Smooth muscle cell (in vitro differentiated cells): Measurements from ENCODE around the gene DDIT3. TPM values are rescaled to one million over a fixed set of nuclear protein-coding genes. Genes with fewer than 3 reads are reported as not detected.

Experiments used
- DNase-seq: peaks from one replicate; lab custom pipeline; 2025; ENCODE audit not compliant: unreplicated experiment; lab: John Stamatoyannopoulos, UW
- H2AFZ ChIP-seq: fragments of 200-600 bp; sonication (generic); 2 replicates; pipeline ENCODE4 v1.6.0; 2016; ENCODE audit warnings: antibody characterized with exemption, low read depth, mild to moderate bottlenecking
- H3F3A ChIP-seq: fragments of 200-600 bp; sonication (generic); 2 replicates; pipeline ENCODE4 v1.6.0; 2017; ENCODE audit warnings: antibody characterized with exemption, low read depth
- H3K27ac ChIP-seq: fragments of 200-600 bp; sonication (generic); 2 replicates; pipeline ENCODE4 v1.5.1; 2016; ENCODE audit warnings: low read depth, mild to moderate bottlenecking
- H3K27me3 ChIP-seq: fragments of 200-600 bp; sonication (generic); 2 replicates; pipeline ENCODE4 v1.6.1; 2016; ENCODE audit warnings: low read depth, mild to moderate bottlenecking
- H3K36me3 ChIP-seq: fragments of 200-600 bp; sonication (generic); 2 replicates; pipeline ENCODE4 v1.5.1; 2016; ENCODE audit warnings: low read depth
- H3K4me1 ChIP-seq: fragments of 200-600 bp; sonication (generic); 2 replicates; pipeline ENCODE4 v1.5.1; 2016; ENCODE audit warnings: low read depth
- H3K4me2 ChIP-seq: fragments of 200-600 bp; sonication (generic); 2 replicates; pipeline ENCODE4 v1.6.0; 2016; ENCODE audit warnings: mild to moderate bottlenecking
- H3K4me3 ChIP-seq: fragments of 200-600 bp; sonication (generic); 2 replicates; pipeline ENCODE4 v1.5.1; 2016; ENCODE audit warnings: mild to moderate bottlenecking
- H3K79me2 ChIP-seq: fragments of 200-600 bp; sonication (generic); 2 replicates; pipeline ENCODE4 v1.6.0; 2016; ENCODE audit warnings: low read depth, mild to moderate bottlenecking
- H3K9ac ChIP-seq: fragments of 200-600 bp; sonication (generic); 2 replicates; pipeline ENCODE4 v1.6.0; 2016; ENCODE audit warnings: low read depth
- H3K9me3 ChIP-seq: fragments of 200-600 bp; sonication (generic); replicated peaks from 2 replicates; pipeline ENCODE4 v1.5.1; 2016; ENCODE audit warnings: low read depth
- H4K20me1 ChIP-seq: fragments of 200-600 bp; sonication (generic); 2 replicates; pipeline ENCODE4 v1.6.0; 2016; ENCODE audit warnings: low read depth
- CTCF ChIP-seq: fragments of 200-600 bp; sonication (generic); IDR thresholded peaks from 2 replicates; pipeline ENCODE4 v1.5.1; 2017; ENCODE audit warnings: borderline replicate concordance, mild to moderate bottlenecking, antibody characterized with exemption; ENCODE audit not compliant: insufficient read depth, poor library complexity, severe bottlenecking
- WGBS: methylation state at CpG from one replicate; pipeline ENCODE4 v1.1.7; 2016; ENCODE audit warnings: low lambda C conversion rate; 5-methylcytosine and 5-hydroxymethylcytosine counted together
- microRNA counts: library from miRNA; unstranded; fragments of <30 nt; microRNA quantifications from one replicate; lab custom pipeline; 2016
- microRNA-seq: library from miRNA; unstranded; fragments of <30 nt; microRNA quantifications from one replicate; pipeline ENCODE4, GENCODE V29; 2016; ENCODE audit warnings: borderline number of aligned reads
- polyA plus RNA-seq: library from polyadenylated mRNA; unstranded; fragments of >200 nt; fragmentation: Nextera tagmentation; extraction: Ambion mirVana; gene quantifications from 2 replicates; pipeline ENCODE4 v1.2.1, GENCODE V29; 2016
- small RNA-seq: library from RNA; depleted of rRNA; stranded (forward); fragments of <200 nt; gene quantifications from one replicate; pipeline ENCODE3, GENCODE V24; 2014
- total RNA-seq: library from RNA; depleted of rRNA; stranded (reverse); fragments of >200 nt; gene quantifications from 2 replicates; pipeline ENCODE4 v1.2.3, GENCODE V29; 2014

DDIT3 gene
- total and polyA plus RNA-seq, 2 experiments from 2014 or later, result 25.8 to 27.8 TPM

GRCh38 chr12:57467915-57468314, 52.4 kb downstream of the DDIT3 start:
- Histone ChIP-seq H3K79me2 (no peaks in the 10 kb centered on the region), H3K27ac (no peak overlapping the region), H3K36me3 (no peaks in the 10 kb centered on the region), H3K27me3 (peaks cover 17% of the 10 kb centered on the region), H3K9ac (no peak overlapping the region), H3K4me1 (no peaks in the 10 kb centered on the region), H3K4me3 (no peak overlapping the region), H3K4me2 (no peak overlapping the region), H3K9me3 (no peaks in the 10 kb centered on the region), H3F3A (no peaks in the 10 kb centered on the region), H2AFZ (no peak overlapping the region), H4K20me1 (no peaks in the 10 kb centered on the region)
- DNase-seq, result no peak
- TF ChIP-seq CTCF, result no peak
- WGBS, result 87% methylated on average over 11 of the region's 11 CpGs

GRCh38 chr12:57467212-57467874, 53.0 kb downstream of the DDIT3 start:
- TF ChIP-seq CTCF, result no peak
- no peaks in the 10 kb centered on the region for H3K79me2 ChIP-seq
- 94% methylated on average over 12 of the region's 12 CpGs for WGBS
- no peak overlapping the region for H2AFZ ChIP-seq
- H3F3A ChIP-seq, result no peaks in the 10 kb centered on the region
- H3K27me3 ChIP-seq, result peaks cover 12% of the 10 kb centered on the region
- no peaks in the 10 kb centered on the region for H3K4me1 ChIP-seq
- H3K4me3 ChIP-seq, result no peak overlapping the region
- no peak overlapping the region for H3K27ac ChIP-seq
- no peaks in the 10 kb centered on the region for H3K36me3 ChIP-seq
- H3K9ac ChIP-seq, result no peak overlapping the region
- H4K20me1 ChIP-seq, result no peaks in the 10 kb centered on the region
- H3K9me3 ChIP-seq, result no peaks in the 10 kb centered on the region
- DNase-seq, result no peak
- H3K4me2 ChIP-seq, result no peak overlapping the region

MicroRNA genes within 50 kb of the gene (microRNA counts, 767-probe panel; counts per million panel counts)
- 183 counts per million for microRNA hsa-miR-616-3p (lab: Ali Mortazavi, UCI)

Small RNA genes within 50 kb of the gene (microRNA-seq; reads per million reads assigned to microRNA genes)
- gene MIR616, result 1.8 reads per million
- not detected for gene MIR6758

Small RNA genes within 50 kb of the gene (small RNA-seq; reads per million reads assigned to genes)
- gene MIR616, result not detected

Other genes with a start within 250 kb of the DDIT3 start
- gene R3HDM2, start 89.5 kb downstream of the DDIT3 start, total RNA-seq, result 10.4 and 16.0 TPM in 2 replicates
- gene R3HDM2, start 89.5 kb downstream of the DDIT3 start, polyA plus RNA-seq, result 12.2 and 17.2 TPM in 2 replicates
- not detected in 2 replicates for gene INHBC, start 85.7 kb downstream of the DDIT3 start, total RNA-seq
- 0.42 TPM in 1 of 2 replicates, not detected in the other for gene INHBC, start 85.7 kb downstream of the DDIT3 start, polyA plus RNA-seq
- 5.4 and 11.5 TPM in 2 replicates for gene INHBE, start 65.2 kb downstream of the DDIT3 start, total RNA-seq
- 2.1 and 2.3 TPM in 2 replicates for gene INHBE, start 65.2 kb downstream of the DDIT3 start, polyA plus RNA-seq
- gene GLI1, start 60.7 kb downstream of the DDIT3 start, total RNA-seq, result 1.4 and 1.5 TPM in 2 replicates
- gene GLI1, start 60.7 kb downstream of the DDIT3 start, polyA plus RNA-seq, result 0.50 and 1.2 TPM in 2 replicates
- gene ARHGAP9, start 40.6 kb downstream of the DDIT3 start, total RNA-seq, result 1.3 TPM in 1 of 2 replicates, not detected in the other
- not detected in 2 replicates for gene ARHGAP9, start 40.6 kb downstream of the DDIT3 start, polyA plus RNA-seq
- gene MARS1, start 32.4 kb downstream of the DDIT3 start, total RNA-seq, result 192 and 629 TPM in 2 replicates
- 186 and 187 TPM in 2 replicates for gene MARS1, start 32.4 kb downstream of the DDIT3 start, polyA plus RNA-seq
- 3.7 and 9.1 TPM in 2 replicates for gene MBD6, start 2.3 kb upstream of the DDIT3 start, total RNA-seq
- gene MBD6, start 2.3 kb upstream of the DDIT3 start, polyA plus RNA-seq, result 11.7 and 18.4 TPM in 2 replicates
- 88.0 and 107 TPM in 2 replicates for gene DCTN2, start 26.7 kb upstream of the DDIT3 start, total RNA-seq
- gene DCTN2, start 26.7 kb upstream of the DDIT3 start, polyA plus RNA-seq, result 119 and 127 TPM in 2 replicates
- 2.2 and 2.8 TPM in 2 replicates for gene KIF5A, start 29.5 kb upstream of the DDIT3 start, total RNA-seq
- gene KIF5A, start 29.5 kb upstream of the DDIT3 start, polyA plus RNA-seq, result 0.34 and 0.53 TPM in 2 replicates
- 39.5 and 53.8 TPM in 2 replicates for gene PIP4K2C, start 70.7 kb upstream of the DDIT3 start, total RNA-seq
- gene PIP4K2C, start 70.7 kb upstream of the DDIT3 start, polyA plus RNA-seq, result 33.3 and 41.1 TPM in 2 replicates
- 28.9 and 29.4 TPM in 2 replicates for gene DTX3, start 84.3 kb upstream of the DDIT3 start, total RNA-seq
- 43.0 and 48.2 TPM in 2 replicates for gene DTX3, start 84.3 kb upstream of the DDIT3 start, polyA plus RNA-seq
- 13.9 and 18.5 TPM in 2 replicates for gene ARHGEF25, start 90.9 kb upstream of the DDIT3 start, total RNA-seq
- 1.5 and 3.8 TPM in 2 replicates for gene ARHGEF25, start 90.9 kb upstream of the DDIT3 start, polyA plus RNA-seq
- gene B4GALNT1, start 112.7 kb upstream of the DDIT3 start, total RNA-seq, result 1.7 and 1.8 TPM in 2 replicates
- gene B4GALNT1, start 112.7 kb upstream of the DDIT3 start, polyA plus RNA-seq, result 2.1 and 5.6 TPM in 2 replicates
- gene OS9, start 173.6 kb upstream of the DDIT3 start, total RNA-seq, result 236 and 374 TPM in 2 replicates
- 162 and 179 TPM in 2 replicates for gene OS9, start 173.6 kb upstream of the DDIT3 start, polyA plus RNA-seq
- not detected in 2 replicates for gene AGAP2, start 218.2 kb upstream of the DDIT3 start, total RNA-seq
- gene AGAP2, start 218.2 kb upstream of the DDIT3 start, polyA plus RNA-seq, result not detected in 2 replicates
- 68.0 and 105 TPM in 2 replicates for gene TSPAN31, start 224.5 kb upstream of the DDIT3 start, total RNA-seq
- 48.6 and 55.1 TPM in 2 replicates for gene TSPAN31, start 224.5 kb upstream of the DDIT3 start, polyA plus RNA-seq
- gene CDK4, start 231.8 kb upstream of the DDIT3 start, total RNA-seq, result 144 and 158 TPM in 2 replicates
- 215 and 235 TPM in 2 replicates for gene CDK4, start 231.8 kb upstream of the DDIT3 start, polyA plus RNA-seq
- gene MARCHF9, start 234.6 kb upstream of the DDIT3 start, total RNA-seq, result 6.5 and 8.6 TPM in 2 replicates
- gene MARCHF9, start 234.6 kb upstream of the DDIT3 start, polyA plus RNA-seq, result 3.7 and 6.8 TPM in 2 replicates
- 0.81 and 0.90 TPM in 2 replicates for gene CYP27B1, start 246.6 kb upstream of the DDIT3 start, total RNA-seq
- gene CYP27B1, start 246.6 kb upstream of the DDIT3 start, polyA plus RNA-seq, result 1.3 and 1.7 TPM in 2 replicates